ENCODE measurements around the gene KCND2. TPM values are rescaled to one million over a fixed set of nuclear protein-coding genes. Genes with fewer than 3 reads are reported as not detected.

KCND2 gene
- total and polyA plus RNA-seq, 2 of the 4 experiments (the other 2 are of a cell fraction), result under 0.01 TPM; not detected in 1

GRCh38 chr7:120583899-120584586 is 311.1 kb downstream of the KCND2 start:
- intact Hi-C loops (cut with micrococcal nuclease) (loop anchor here (5.0 to 10.0 kb wide), 2 partner anchors 143 to 501 kb away; no protein-coding TSS in a partner anchor), in situ Hi-C loops (cut with MboI; ENCODE audit: low sequenced_read_pairs) (no loop called here), dilution Hi-C loops (cut with HindIII; ENCODE audit: low sequenced_read_pairs, unreplicated experiment) (no loop called here)
- H3K27ac ChIP-seq (ENCODE audit: insufficient read depth, low read length), result no peak overlapping the region
- no peak overlapping the region for H3K56ac ChIP-seq (ENCODE audit: extremely low read depth, insufficient read depth, low read length)
- no peak overlapping the region for H2AK9ac ChIP-seq (replicated peaks; ENCODE audit: low read depth, low read length, poor library complexity)
- no peak overlapping the region for H3K14ac ChIP-seq (replicated peaks; ENCODE audit: low read depth, low read length)
- TF ChIP-seq CEBPB (IDR thresholded peaks at IDR 0.05; ENCODE audit: low read depth, low read length) (no peak), MAFK (IDR thresholded peaks at IDR 0.05; ENCODE audit: low read depth, low read length) (no peak), MAZ (IDR thresholded peaks at IDR 0.05; ENCODE audit: borderline replicate concordance, low read depth, low read length) (no peak), ELK1 (IDR thresholded peaks at IDR 0.05; ENCODE audit: borderline replicate concordance, low read depth, low read length) (no peak), BHLHE40 (IDR thresholded peaks at IDR 0.05; ENCODE audit: low read depth, low read length) (peak; percentile 87), POLR2A (IDR thresholded peaks at IDR 0.05; ENCODE audit: low read depth, low read length) (no peak)
- TF ChIP-seq, protein P1, sequence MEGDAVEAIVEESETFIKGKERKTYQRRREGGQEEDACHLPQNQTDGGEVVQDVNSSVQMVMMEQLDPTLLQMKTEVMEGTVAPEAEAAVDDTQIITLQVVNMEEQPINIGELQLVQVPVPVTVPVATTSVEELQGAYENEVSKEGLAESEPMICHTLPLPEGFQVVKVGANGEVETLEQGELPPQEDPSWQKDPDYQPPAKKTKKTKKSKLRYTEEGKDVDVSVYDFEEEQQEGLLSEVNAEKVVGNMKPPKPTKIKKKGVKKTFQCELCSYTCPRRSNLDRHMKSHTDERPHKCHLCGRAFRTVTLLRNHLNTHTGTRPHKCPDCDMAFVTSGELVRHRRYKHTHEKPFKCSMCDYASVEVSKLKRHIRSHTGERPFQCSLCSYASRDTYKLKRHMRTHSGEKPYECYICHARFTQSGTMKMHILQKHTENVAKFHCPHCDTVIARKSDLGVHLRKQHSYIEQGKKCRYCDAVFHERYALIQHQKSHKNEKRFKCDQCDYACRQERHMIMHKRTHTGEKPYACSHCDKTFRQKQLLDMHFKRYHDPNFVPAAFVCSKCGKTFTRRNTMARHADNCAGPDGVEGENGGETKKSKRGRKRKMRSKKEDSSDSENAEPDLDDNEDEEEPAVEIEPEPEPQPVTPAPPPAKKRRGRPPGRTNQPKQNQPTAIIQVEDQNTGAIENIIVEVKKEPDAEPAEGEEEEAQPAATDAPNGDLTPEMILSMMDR (conservative IDR thresholded peaks at IDR 0.05; ENCODE audit: low read depth, low read length), result no peak
- TF ChIP-seq, protein P2, sequence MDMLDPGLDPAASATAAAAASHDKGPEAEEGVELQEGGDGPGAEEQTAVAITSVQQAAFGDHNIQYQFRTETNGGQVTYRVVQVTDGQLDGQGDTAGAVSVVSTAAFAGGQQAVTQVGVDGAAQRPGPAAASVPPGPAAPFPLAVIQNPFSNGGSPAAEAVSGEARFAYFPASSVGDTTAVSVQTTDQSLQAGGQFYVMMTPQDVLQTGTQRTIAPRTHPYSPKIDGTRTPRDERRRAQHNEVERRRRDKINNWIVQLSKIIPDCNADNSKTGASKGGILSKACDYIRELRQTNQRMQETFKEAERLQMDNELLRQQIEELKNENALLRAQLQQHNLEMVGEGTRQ (IDR thresholded peaks at IDR 0.05; ENCODE audit: low read depth, low read length), result no peak
- ChIA-PET CTCF (no interaction called here), POLR2A (ENCODE audit: unreplicated experiment) (no interaction called here)
- H2AFZ ChIP-seq (replicated peaks; ENCODE audit: low read length, poor library complexity), result no peak overlapping the region
- no peak overlapping the region for H3K23ac ChIP-seq (ENCODE audit: low read depth, low read length)
- WGBS, 2 experiments (ENCODE audit: extremely low coverage in 2 of 2, insufficient read length in 1 of 2), result no CpG with 5 or more reads among the region's 4 CpGs
- no peak overlapping the region for H4K5ac ChIP-seq (ENCODE audit: low read depth, low read length)
- no peak overlapping the region for H3K18ac ChIP-seq (ENCODE audit: low read depth, low read length)
- ATAC-seq (ENCODE audit: low read depth) (peak; percentile 83), DNase-seq (peak; percentile 59)
- BruUV-seq (replicated peaks), result no TSS peak
- H3K4me2 ChIP-seq (ENCODE audit: low read depth, low read length), result no peak overlapping the region; the same call in 1 of the 2 replicates
- H4K91ac ChIP-seq (ENCODE audit: insufficient read depth, low read depth, low read length), result no peak overlapping the region
- no peak overlapping the region for H2BK5ac ChIP-seq (ENCODE audit: low read depth, low read length, poor library complexity, severe bottlenecking)
- H3K9me3 ChIP-seq (ENCODE audit: control insufficient read depth, insufficient read depth, low read length), result no peaks in the 10 kb centered on the region
- no peaks in the 10 kb centered on the region for H4K20me1 ChIP-seq (ENCODE audit: insufficient read depth, low read length)
- H3K9ac ChIP-seq (ENCODE audit: low read depth, low read length), result no peak overlapping the region
- H2BK20ac ChIP-seq (ENCODE audit: low read depth, low read length), result no peak overlapping the region
- H2BK120ac ChIP-seq (ENCODE audit: low read depth, low read length), result no peak overlapping the region
- no peak overlapping the region for H2AK5ac ChIP-seq (ENCODE audit: low read depth, low read length)
- no peaks in the 10 kb centered on the region for H3K79me1 ChIP-seq (ENCODE audit: low read depth in 1 of 2, low read length in 2 of 2)
- H2BK15ac ChIP-seq (ENCODE audit: low read depth, low read length), result no peak overlapping the region
- H3K4me3 ChIP-seq (ENCODE audit: insufficient read depth, low read depth, low read length), result no peak overlapping the region
- H3K9me1 ChIP-seq (ENCODE audit: insufficient read depth, low read length), result no peaks in the 10 kb centered on the region; the same call in 1 of the 2 replicates
- no peak overlapping the region for H3K4ac ChIP-seq (ENCODE audit: low read depth, low read length)
- H3K36me3 ChIP-seq (ENCODE audit: control insufficient read depth, insufficient read depth, low read length), result no peaks in the 10 kb centered on the region
- no peaks in the 10 kb centered on the region for H3K27me3 ChIP-seq (ENCODE audit: control insufficient read depth, insufficient read depth, low read length)
- no peaks in the 10 kb centered on the region for H3K4me1 ChIP-seq (ENCODE audit: control insufficient read depth, insufficient read depth, low read length)
- no peak overlapping the region for H4K8ac ChIP-seq (ENCODE audit: low read depth in 2 of 2, low read length in 2 of 2)
